ENCODE data around the gene ELP5. TPM values are rescaled to one million over a fixed set of nuclear protein-coding genes. Genes with fewer than 3 reads are reported as not detected.

Gene ELP5
- total RNA-seq, 1 donor from 2014 or later: 24.9 TPM

- H3K4me3 Mint-ChIP-seq (ENCODE audit: unreplicated experiment): peak overlapping the region; percentile 89
- H3K9me3 ChIP-seq (ENCODE audit: insufficient read depth, low read depth, low read length): no peaks in the 10 kb centered on the region
- peaks cover 49% of the 10 kb centered on the region for H3K79me2 ChIP-seq (ENCODE audit: insufficient read depth, low read length)
- DNase-seq (ENCODE audit: low read depth) (no peak), FAIRE-seq (no peak)
- no peaks in the 10 kb centered on the region for H3K27me3 Mint-ChIP-seq (ENCODE audit: low read depth, unreplicated experiment)
- H3K4me2 ChIP-seq (ENCODE audit: low read length): peak overlapping the region; percentile 95
- H3K4me1 ChIP-seq (ENCODE audit: insufficient read depth, low read length): peaks cover 15% of the 10 kb centered on the region
- H4K20me1 ChIP-seq (ENCODE audit: insufficient read depth, low read length): peaks cover 23% of the 10 kb centered on the region
- no peak overlapping the region for H3K27ac ChIP-seq (ENCODE audit: low read depth, low read length)
- peak overlapping the region; percentile 100 for H3K27ac Mint-ChIP-seq (ENCODE audit: unreplicated experiment)
- H3K27me3 ChIP-seq (ENCODE audit: insufficient read depth, low read length): no peaks in the 10 kb centered on the region
- H2AFZ ChIP-seq (ENCODE audit: low read depth, low read length): no peak overlapping the region
- H3K4me3 ChIP-seq (ENCODE audit: insufficient read depth, low read depth, low read length): peak overlapping the region; percentile 84
- H3K4me1 Mint-ChIP-seq (ENCODE audit: low read depth, unreplicated experiment): peaks cover 25% of the 10 kb centered on the region
- H3K9ac ChIP-seq (ENCODE audit: low read length): peak overlapping the region; percentile 97
- TF ChIP-seq CTCF (IDR thresholded peaks at IDR 0.05; ENCODE audit: insufficient read depth, low read depth, low read length): no peak
- TF ChIP-seq EZH2 (IDR thresholded peaks at IDR 0.05; ENCODE audit: insufficient read depth, low read length): no peak
- no peaks in the 10 kb centered on the region for H3K9me3 Mint-ChIP-seq (ENCODE audit: unreplicated experiment)
- peaks cover 11% of the 10 kb centered on the region for H3K36me3 ChIP-seq (ENCODE audit: insufficient read depth, low read length)
- peaks cover 9% of the 10 kb centered on the region for H3K36me3 Mint-ChIP-seq (ENCODE audit: low read depth, unreplicated experiment)
These were observed 1.1 kb downstream of the ELP5 start for GRCh38 chr17:7253082-7253481.

GRCh38 chr17:7254511-7254910, 2.5 kb downstream of the ELP5 start:
- FAIRE-seq: no peak
- H3K36me3 Mint-ChIP-seq (ENCODE audit: low read depth, unreplicated experiment): peaks cover 15% of the 10 kb centered on the region

More at GRCh38 chr17:7254511-7254910, 2.5 kb downstream of the ELP5 start:
- no peaks in the 10 kb centered on the region for H3K9me3 Mint-ChIP-seq (ENCODE audit: unreplicated experiment)
- Histone ChIP-seq H3K4me3 (ENCODE audit: insufficient read depth, low read depth, low read length) (no peak overlapping the region), H3K4me2 (ENCODE audit: low read length) (no peak overlapping the region), H3K9ac (ENCODE audit: low read length) (no peak overlapping the region), H4K20me1 (ENCODE audit: insufficient read depth, low read length) (peaks cover 12% of the 10 kb centered on the region), H3K27me3 (ENCODE audit: insufficient read depth, low read length) (no peaks in the 10 kb centered on the region), H2AFZ (ENCODE audit: low read depth, low read length) (no peak overlapping the region), H3K27ac (ENCODE audit: low read depth, low read length) (no peak overlapping the region), H3K79me2 (ENCODE audit: insufficient read depth, low read length) (peaks cover 35% of the 10 kb centered on the region), H3K4me1 (ENCODE audit: insufficient read depth, low read length) (peaks cover 15% of the 10 kb centered on the region), H3K9me3 (ENCODE audit: insufficient read depth, low read depth, low read length) (no peaks in the 10 kb centered on the region), H3K36me3 (ENCODE audit: insufficient read depth, low read length) (peaks cover 11% of the 10 kb centered on the region)
- TF ChIP-seq EZH2 (IDR thresholded peaks at IDR 0.05; ENCODE audit: insufficient read depth, low read length): no peak
- TF ChIP-seq CTCF (IDR thresholded peaks at IDR 0.05; ENCODE audit: insufficient read depth, low read depth, low read length): no peak
- no peaks in the 10 kb centered on the region for H3K27me3 Mint-ChIP-seq (ENCODE audit: low read depth, unreplicated experiment)
- no peak overlapping the region for H3K4me3 Mint-ChIP-seq (ENCODE audit: unreplicated experiment)
- H3K27ac Mint-ChIP-seq (ENCODE audit: unreplicated experiment): peak overlapping the region; percentile 18
- peaks cover 15% of the 10 kb centered on the region for H3K4me1 Mint-ChIP-seq (ENCODE audit: low read depth, unreplicated experiment)
- DNase-seq (ENCODE audit: low read depth): no peak
